Loucy (cell line): ENCODE data around the gene C1QTNF3.

Experiments
- EZH2phosphoT487 ChIP-seq: fragments of 200-600 bp; IDR thresholded peaks from 2 replicates; pipeline ENCODE4 v1.6.1; 2018; ENCODE audit warnings: antibody characterized with exemption, mild to moderate bottlenecking, moderate library complexity, borderline replicate concordance
- TF ChIP-seq, protein P1 (sequence below): fragments of 200-600 bp; sonication (generic); conservative IDR thresholded peaks from 2 replicates; pipeline ENCODE4 v1.5.1; 2014; ENCODE audit warnings: mild to moderate bottlenecking, antibody characterized with exemption, low read length

- TF ChIP-seq, protein P1, sequence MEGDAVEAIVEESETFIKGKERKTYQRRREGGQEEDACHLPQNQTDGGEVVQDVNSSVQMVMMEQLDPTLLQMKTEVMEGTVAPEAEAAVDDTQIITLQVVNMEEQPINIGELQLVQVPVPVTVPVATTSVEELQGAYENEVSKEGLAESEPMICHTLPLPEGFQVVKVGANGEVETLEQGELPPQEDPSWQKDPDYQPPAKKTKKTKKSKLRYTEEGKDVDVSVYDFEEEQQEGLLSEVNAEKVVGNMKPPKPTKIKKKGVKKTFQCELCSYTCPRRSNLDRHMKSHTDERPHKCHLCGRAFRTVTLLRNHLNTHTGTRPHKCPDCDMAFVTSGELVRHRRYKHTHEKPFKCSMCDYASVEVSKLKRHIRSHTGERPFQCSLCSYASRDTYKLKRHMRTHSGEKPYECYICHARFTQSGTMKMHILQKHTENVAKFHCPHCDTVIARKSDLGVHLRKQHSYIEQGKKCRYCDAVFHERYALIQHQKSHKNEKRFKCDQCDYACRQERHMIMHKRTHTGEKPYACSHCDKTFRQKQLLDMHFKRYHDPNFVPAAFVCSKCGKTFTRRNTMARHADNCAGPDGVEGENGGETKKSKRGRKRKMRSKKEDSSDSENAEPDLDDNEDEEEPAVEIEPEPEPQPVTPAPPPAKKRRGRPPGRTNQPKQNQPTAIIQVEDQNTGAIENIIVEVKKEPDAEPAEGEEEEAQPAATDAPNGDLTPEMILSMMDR: no peak
- TF ChIP-seq EZH2phosphoT487: no peak
Measured at GRCh38 chr5:33978306-33978705, 64.7 kb downstream of the C1QTNF3 start.
